GM12875 (cell line): ENCODE measurements around the gene NLGN4X.

Experiments used
- H3K4me3 ChIP-seq: one replicate; pipeline ENCODE4 v1.5.1; 2011; ENCODE audit warnings: low read depth, low read length, control low read depth
- TF ChIP-seq, protein P1 (sequence below): IDR thresholded peaks from 2 replicates; pipeline ENCODE4 v1.5.1; 2011; ENCODE audit warnings: low read depth, mild to moderate bottlenecking, control low read depth, inconsistent platforms, low read length, moderate library complexity, borderline replicate concordance; ENCODE audit not compliant: insufficient read depth

NLGN4X gene

DNA sequence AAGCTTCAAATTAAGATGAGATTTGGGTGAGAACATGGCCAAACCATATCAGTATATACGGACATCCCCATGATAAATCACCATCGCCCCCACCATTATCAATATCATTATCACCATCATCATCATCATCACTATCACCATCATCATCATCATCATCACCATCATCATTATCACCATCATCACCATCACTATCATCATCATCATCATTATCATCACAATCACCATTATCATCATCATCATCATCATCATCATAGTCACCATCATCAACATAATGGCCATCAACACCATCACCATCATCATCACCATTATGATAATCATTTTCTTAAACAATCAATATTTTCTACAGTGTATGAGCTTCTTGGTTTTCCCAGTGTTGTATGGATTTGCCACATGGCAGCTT, 360.9 kb downstream of the NLGN4X start:
- TF ChIP-seq, protein P1, sequence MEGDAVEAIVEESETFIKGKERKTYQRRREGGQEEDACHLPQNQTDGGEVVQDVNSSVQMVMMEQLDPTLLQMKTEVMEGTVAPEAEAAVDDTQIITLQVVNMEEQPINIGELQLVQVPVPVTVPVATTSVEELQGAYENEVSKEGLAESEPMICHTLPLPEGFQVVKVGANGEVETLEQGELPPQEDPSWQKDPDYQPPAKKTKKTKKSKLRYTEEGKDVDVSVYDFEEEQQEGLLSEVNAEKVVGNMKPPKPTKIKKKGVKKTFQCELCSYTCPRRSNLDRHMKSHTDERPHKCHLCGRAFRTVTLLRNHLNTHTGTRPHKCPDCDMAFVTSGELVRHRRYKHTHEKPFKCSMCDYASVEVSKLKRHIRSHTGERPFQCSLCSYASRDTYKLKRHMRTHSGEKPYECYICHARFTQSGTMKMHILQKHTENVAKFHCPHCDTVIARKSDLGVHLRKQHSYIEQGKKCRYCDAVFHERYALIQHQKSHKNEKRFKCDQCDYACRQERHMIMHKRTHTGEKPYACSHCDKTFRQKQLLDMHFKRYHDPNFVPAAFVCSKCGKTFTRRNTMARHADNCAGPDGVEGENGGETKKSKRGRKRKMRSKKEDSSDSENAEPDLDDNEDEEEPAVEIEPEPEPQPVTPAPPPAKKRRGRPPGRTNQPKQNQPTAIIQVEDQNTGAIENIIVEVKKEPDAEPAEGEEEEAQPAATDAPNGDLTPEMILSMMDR, result no peak

DNA sequence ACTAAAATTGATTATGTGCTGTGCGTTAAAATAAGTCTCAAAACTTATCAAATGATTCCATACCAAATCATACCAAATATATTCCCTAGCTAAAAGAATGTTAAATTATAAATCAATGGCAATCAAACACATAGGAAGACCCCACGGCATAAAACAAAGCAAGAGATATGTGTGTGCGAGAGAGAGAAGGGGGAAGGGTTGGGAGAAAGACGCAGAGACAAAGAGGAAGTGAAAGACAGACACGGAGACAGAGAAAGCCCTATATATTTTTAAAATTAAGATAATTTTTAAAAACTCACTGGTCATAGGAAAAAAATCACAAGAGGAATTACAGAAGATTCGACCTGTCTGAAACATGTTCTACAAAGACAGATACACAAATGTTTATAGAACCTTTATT, 371.4 kb downstream of the NLGN4X start:
- no peak overlapping the region for H3K4me3 ChIP-seq
- TF ChIP-seq, protein P1, result no peak

More for the DNA sequence above, 360.9 kb downstream of the NLGN4X start:
- H3K4me3 ChIP-seq, result no peak overlapping the region

DNA sequence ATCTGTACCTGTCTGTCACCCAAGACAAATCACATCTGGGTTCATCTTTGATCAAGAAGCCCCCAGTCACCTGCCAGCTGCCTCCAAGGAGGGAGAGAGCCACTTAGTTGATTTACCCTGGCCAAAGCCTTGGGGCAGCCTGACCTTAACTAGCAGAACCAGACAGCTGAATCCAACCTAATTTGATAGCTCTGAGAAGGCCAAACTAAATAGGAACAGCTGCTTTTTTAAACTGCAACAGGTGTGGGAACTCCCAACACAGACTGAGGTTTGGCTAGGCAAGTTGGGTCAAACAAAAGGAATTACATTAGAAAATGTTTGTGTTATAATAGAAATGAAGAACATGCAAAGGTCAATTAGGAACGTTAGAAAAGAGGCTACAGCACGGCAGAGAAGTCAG, 375.7 kb downstream of the NLGN4X start:
- TF ChIP-seq, protein P1, result no peak
- no peak overlapping the region for H3K4me3 ChIP-seq

DNA sequence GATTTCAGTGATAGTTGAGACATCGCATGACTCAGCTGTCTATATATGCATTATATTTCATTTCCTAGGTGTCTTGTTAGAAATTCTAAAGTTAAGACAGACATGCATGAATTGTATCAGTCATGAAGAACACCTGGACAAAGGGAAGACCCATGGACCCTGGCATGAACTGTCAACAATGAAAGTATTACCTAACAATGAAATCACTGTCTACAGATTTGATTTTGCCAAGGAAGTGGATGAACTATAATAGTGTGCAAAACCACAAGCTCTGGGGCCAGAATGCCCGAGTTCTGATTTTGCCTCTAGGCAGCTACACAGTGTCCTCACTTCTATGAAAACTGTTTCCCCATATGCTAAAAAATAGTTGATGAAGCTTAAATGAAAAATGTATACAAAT, 386.1 kb downstream of the NLGN4X start:
- TF ChIP-seq, protein P1, result no peak

More for the DNA sequence above, 386.1 kb downstream of the NLGN4X start:
- H3K4me3 ChIP-seq, result no peak overlapping the region
